HG03196 (cell line): ENCODE results near the gene PRELID3B.

Experiments
- ATAC-seq: cut with Tn5 transposase; IDR thresholded peaks from one replicate; pipeline ENCODE4 v1.9.1; 2021; ENCODE audit not compliant: unreplicated experiment

The PRELID3B gene

GRCh38 chr20:59010995-59011873, 31.4 kb downstream of the PRELID3B start:
- ATAC-seq: no peak

- ATAC-seq: no peak
These were observed 32.1 kb downstream of the PRELID3B start for GRCh38 chr20:59010321-59010994.

- no peak for ATAC-seq
These were observed 33.8 kb downstream of the PRELID3B start for GRCh38 chr20:59008715-59009336.

- ATAC-seq: peak; percentile 29
These were observed 34.7 kb downstream of the PRELID3B start for GRCh38 chr20:59007665-59008511.

- no peak for ATAC-seq
These were observed 35.5 kb downstream of the PRELID3B start, which contains the start of gene CTSZ for GRCh38 chr20:59006864-59007664. CTSZ (minus strand) TSS chr20:59007254; CDS start chr20:59007128, 126 bp downstream.

- no peak for ATAC-seq
These were observed 36.3 kb downstream of the PRELID3B start for GRCh38 chr20:59006167-59006863.

- ATAC-seq: no peak
These were observed 36.9 kb downstream of the PRELID3B start for GRCh38 chr20:59005523-59006166.

- ATAC-seq: peak; percentile 61
These were observed 37.6 kb downstream of the PRELID3B start for GRCh38 chr20:59004763-59005522.

- ATAC-seq: no peak
These were observed 38.2 kb downstream of the PRELID3B start for GRCh38 chr20:59004493-59004762.

- ATAC-seq: no peak
These were observed 38.6 kb downstream of the PRELID3B start for GRCh38 chr20:59003836-59004492.

- ATAC-seq: no peak
These were observed 39.6 kb downstream of the PRELID3B start for GRCh38 chr20:59002874-59003399.

GRCh38 chr20:59002388-59002787, 40.2 kb downstream of the PRELID3B start:
- no peak for ATAC-seq

- no peak for ATAC-seq
These were observed 41.0 kb downstream of the PRELID3B start for GRCh38 chr20:59001449-59002171.

- ATAC-seq: no peak
These were observed 41.5 kb downstream of the PRELID3B start for GRCh38 chr20:59001068-59001448.

GRCh38 chr20:59000326-59000725, 42.3 kb downstream of the PRELID3B start:
- ATAC-seq: no peak

- ATAC-seq: no peak
These were observed 43.9 kb downstream of the PRELID3B start for GRCh38 chr20:58998656-58999055.
